GM18499 (cell line): ENCODE data around the gene DIP2B.

ENCODE experiments used
- ATAC-seq: cut with Tn5 transposase; IDR thresholded peaks from one replicate; pipeline ENCODE4 v1.9.1; 2021; ENCODE audit warnings: moderate number of reproducible peaks; ENCODE audit not compliant: insufficient read depth, unreplicated experiment

DIP2B gene

DNA sequence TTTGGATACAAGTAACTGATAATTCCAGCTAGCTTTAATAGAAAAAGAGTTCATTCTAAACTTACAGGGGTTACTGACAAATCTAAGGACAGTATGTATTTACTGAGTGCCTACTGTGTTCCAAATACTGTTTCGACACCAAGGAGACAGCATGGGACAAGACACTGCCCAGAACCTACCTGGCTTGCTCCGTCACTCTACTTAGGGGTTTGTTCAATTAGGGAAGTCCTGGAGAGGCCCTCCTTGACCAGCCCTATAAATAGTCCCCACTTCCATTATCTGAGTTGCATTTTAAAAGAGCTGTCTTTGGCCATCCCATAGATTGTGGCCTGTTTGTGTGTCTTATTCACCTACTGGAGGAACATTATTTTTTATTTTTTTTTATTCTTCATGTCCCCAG is 129.6 kb downstream of the DIP2B start:
- ATAC-seq: no peak

DNA sequence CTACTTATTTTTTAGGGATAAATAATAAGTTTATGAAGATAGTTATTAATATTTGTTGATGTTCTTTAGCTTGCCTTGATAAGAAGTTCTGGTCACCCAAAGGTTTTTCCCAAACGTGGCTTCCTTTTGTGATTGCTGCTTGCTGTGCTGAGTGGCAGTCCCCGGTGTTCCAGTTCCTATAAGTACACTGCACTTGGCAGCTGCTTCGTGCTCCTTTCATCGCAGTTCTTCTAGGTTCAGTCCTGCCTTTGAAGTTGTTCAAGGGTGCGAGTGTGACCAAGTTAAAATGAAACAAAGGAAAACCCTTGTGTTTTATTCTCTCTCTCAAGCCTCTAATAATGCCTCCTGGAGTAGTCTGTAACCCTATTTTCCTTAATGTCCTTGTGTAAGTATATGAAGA is 130.6 kb downstream of the DIP2B start:
- no peak for ATAC-seq

DNA sequence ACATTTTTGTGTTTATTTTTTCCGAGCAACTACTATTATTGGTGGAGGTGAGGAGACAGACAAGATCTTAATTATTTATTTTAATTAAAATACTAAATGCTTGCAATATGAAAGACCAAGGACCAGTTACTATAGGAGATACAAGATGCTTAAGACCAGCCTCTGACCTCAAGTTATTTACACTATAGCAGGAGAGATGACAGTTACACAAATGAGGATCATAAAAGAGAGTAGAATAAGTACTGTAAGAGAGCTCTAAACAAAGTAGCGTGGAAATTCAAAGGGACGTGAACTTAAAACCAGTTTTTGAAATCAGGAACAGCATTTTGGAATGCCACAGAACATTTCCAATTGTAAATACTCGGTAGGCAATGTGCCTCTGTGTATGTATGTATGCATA is 131.1 kb downstream of the DIP2B start:
- no peak for ATAC-seq

DNA sequence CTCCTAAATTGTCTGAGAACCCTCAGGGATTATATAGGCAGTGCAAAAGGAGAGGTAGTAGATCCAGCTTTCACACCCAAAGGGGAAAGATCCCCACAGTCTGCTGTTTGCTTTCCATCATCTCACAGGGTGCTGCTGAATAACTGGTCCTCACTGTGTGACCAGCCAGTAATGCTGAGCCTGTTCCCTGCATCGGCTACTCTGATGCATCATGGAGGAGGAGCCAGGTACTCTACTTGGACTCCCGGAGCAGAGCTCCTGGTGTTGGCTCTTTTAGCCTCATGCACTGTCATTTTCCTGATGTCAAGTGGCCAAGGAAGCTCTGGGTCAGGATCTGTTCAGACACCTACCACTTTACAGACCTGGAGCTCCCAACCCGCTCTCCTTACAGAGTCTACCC is 131.7 kb downstream of the DIP2B start:
- ATAC-seq: no peak

DNA sequence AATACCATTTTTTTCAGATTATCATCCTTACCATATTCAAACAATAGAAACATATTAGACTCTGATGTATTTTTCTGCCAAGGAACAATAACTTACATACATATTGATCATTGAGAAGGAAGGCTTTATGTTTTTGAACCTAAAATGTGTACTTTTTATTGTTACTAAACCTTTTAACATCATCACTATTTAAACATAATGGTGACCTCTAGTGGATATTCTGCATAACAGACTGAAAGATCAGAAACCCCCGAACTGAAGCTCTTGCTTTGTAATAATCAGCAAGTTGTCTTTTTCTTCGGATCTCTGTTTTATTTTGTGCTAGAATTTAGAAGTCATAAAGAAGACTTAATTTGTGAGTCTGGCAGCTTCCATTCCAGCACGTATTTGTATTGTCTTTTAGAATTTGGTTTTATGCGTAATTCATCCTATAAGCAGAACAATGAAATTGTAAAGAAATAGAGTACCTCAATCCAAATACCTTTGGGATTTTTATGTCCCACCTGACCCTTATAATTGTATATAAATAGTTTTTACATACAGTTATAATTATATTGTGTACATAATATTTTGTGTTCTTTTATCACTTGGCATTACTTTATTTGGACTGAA is 133.2 kb downstream of the DIP2B start:
- ATAC-seq: no peak

DNA sequence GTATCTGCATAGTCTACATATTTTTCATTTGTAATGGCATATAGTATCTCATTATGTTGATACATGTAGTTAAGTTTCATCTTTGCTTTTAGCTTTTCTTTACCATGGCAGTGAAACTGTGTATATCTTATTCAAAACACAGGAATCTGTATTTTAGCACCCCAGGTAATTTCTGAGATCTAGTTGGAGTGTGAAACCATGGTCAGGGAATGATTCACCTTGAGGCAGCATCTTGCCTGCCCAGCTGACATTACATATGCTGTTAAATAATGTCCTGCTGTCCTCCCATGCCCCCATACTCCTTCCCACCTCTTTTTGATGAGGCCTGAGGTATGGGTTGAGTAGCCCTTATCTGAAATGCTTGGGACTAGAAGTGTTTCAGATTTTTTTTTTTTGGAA is 133.7 kb downstream of the DIP2B start:
- no peak for ATAC-seq

DNA sequence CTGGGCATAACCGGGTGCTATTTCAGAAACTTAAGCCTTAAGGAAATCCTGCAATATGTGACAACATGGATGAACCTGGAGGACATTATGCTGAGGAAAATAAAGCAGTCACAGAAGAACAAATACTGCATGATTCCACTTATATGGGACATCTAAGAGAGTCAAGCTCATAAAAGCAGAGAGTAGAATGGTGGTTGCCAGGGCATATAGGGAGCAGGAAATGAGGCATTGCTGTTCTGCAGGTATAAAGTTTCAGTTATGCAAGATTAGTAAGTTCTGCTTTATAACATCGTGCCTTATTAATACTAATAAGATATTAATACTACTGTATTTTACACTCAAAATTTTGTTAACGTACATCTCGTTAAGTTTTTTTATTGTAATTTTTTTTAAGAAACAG is 134.9 kb downstream of the DIP2B start:
- no peak for ATAC-seq

DNA sequence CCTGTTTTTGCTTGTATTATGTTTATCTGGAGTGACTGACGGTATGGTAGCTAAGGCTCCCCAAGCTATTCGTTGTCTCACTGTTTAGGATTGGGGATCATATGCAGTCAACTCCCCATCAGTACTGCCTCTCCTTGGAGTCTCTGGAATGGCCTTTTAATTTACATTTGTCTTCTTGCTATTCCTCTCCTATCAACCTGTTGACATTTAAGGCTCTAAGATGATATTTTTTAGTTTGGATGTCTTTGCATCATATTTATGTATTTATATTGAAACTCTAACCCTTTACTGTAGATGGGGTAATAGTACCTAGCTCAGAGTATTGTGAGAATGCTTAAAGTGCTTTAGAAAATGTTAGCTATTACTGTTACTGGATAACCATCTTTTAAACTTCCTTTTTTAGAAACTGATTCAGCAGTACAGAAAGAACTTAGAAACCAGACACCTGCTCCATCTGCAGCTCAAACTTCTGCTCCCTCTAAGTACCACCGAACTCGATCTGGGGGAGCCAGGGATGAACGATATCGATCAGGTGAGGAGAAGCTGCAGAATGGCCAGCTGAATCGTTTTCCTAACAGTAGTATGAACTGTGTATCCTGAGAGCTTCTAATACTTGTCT is 135.6 kb downstream of the DIP2B start:
- ATAC-seq: no peak

DNA sequence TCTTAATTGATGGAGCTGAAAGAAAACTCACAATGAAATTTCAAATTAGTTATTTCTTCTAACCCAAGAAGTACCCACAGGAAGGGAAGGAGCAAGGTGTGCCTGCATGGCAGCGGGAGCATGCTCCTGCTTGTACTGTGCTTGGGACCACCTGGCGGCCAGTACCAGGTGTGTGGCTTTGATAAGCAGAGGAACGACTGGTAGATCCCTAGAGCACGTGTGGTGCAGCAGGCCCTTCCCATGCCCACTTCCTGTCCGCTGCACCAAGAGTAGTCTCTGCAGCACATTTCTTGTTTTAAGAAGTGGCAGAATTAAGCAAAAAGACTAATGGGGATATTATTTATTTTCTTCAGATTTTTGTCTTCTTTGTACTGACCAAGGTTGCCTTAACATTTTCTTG is 136.8 kb downstream of the DIP2B start:
- no peak for ATAC-seq

DNA sequence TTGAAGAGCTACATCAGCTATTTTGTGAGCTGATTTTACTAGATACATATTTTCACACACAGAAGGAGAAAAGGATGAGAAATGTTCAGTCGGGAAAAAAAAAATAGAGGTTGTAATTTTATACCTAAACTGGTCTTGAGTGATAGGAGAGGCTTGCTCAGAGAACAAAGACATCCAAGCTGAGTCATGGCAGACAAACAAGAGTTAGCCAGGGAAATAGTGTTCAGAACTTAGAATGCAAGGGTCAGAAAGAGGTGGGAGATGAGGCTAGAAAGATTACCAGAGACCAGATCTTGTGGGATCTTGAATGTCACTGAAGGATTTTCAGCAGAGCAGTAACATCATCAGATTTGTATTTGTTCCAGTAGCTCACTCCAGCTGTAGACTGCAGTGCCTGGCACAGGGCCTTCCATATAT is 137.3 kb downstream of the DIP2B start:
- no peak for ATAC-seq

DNA sequence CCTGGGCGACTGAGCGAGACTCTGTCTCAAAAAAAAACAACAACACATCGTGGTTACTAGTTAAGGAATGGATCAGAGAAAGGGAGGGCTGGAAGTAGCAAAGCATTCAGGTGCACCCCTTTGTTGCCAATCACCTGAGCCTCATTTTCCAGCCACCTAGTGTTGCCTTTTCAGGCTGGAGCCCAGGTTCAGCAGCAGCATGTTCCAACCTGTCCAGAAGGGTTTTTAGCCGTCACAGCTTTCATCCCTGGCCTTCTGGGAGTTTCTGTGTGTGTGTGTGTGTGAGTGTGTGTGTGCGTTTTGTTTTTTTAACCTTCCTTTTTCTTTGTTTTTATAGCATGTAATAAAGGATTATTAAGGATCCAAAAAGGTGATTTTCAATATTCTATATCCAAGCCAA is 138.0 kb downstream of the DIP2B start:
- no peak for ATAC-seq

DNA sequence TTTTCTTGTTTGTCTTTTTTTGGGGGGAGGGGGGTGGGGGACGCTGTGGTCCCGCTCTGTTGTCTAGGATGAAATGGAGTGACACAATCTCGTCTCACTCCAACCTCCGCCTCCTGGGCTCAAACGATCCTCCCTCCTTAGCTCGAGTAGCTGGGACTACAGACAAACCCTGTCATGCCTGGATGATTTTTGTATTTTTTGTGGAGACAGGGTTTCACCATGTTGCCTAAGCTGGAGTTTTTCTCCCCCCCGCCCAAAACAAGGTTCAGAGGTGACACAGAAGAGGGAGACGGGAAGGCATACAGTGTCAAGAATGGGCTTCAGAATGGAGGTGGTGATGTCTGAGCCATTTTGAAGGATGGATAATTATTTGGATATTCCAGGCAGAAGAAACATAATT is 142.2 kb downstream of the DIP2B start:
- no peak for ATAC-seq

DNA sequence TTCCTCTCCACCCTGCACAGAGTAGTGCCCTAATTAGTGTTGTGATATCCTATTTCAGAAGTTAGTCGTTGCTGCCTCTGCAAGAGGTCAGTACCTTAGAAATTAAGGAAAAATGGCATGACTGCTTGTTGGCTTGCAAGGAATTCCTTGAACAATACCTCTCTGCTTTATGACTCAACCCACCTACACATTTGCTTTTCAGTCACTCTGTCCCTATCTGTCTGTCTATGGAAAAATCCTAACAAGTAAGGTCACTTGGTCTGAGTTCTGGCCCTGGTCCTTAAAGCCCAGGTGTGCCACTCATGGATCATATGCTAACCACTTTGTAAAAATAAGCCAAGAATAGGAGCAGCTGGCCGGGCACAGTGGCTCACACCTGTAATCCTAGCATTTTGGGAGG is 142.7 kb downstream of the DIP2B start:
- no peak for ATAC-seq

DNA sequence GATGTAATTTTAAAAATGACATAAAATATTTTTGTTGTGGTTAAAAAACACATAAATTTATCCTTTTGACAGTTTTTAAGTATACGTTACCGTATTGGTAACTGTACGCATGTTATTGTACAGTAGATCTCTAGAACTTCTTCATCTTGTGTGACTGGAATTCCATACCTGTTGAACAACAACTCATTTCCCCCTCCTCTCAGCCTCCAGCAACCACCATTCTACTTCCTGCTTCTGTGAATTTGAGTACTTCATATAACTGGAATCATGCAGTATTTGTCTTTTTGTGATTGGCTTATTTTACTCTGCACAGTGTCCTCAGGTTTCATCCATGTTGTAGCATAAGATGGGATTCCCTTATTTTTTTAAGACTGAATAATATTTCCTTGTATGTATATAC is 145.5 kb downstream of the DIP2B start:
- ATAC-seq: no peak

DNA sequence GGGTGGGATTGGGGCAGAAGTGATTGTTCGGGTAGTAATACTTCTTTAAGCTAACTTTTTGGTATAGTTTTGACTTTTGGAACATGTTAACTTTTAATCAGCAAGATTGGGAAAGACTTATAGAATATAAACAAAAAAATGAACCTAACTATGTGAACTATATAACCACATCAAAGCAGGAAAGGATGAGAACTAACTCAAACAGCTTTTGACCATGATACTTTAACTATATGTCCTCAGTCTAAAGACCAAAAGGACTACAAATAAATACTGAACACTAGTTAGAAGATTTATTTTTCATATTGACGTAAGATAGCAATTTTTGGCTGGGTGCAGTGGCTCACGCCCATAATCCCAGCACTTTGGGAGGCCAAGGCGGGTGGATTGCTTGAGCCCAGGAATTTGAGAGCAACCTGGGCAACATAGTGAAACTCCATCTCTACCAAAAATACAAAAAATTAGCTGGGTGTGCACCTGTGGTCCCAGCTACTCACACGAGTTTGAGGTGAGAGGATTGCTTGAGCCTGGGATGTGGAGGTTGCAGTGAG is 150.7 kb downstream of the DIP2B start:
- ATAC-seq: no peak

DNA sequence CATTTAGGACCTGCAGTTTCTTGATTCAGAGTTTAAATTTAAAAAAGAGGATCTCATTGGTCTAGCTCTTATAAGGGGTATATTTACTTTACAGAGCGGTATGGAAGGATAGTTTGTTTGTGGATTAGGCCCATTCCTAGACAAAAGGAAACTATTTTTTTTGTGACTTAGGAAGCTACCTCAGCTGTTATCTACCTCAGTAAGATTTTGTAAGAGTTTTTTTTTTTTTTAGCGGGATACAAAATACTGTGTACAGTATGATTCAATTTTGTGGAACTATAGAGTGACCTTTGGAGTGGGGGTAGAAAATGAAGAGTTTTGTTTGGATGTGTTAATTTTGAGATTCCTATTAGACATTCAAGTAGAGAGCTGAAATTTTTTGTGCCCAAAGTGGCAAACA is 154.5 kb downstream of the DIP2B start:
- no peak for ATAC-seq

DNA sequence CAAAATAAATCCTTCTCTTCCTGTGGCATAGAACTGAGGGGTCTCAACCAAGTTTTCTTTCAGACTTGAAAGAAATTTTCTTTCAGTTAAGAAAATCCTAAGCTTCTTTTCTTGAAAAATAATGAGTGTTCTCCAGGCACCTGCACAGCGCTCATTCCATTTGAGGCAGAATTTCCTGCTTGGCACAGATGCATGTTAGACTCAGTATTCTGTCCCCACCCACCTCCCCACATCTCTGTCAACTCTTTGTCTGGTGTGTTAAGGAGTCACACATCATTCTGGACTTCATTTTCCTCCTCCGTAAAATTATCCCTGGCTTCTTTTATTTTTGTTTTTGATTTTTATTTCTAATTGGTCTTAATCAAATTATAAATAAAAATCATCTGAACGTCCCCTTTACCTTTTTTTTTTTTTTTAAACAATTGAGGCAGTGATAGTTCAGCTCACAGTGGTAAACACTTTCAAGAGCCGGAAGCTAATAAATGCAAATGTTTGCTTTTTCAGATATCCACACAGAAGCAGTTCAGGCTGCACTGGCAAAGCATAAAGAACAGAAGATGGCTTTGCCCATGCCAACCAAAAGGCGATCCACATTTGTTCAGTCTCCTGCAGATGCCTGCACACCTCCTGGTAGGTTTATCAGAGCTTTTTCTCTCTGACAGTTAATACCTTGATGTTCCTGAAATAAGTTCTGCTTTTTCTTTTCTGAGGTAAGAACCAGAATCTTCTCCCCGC is 155.1 kb downstream of the DIP2B start:
- no peak for ATAC-seq

DNA sequence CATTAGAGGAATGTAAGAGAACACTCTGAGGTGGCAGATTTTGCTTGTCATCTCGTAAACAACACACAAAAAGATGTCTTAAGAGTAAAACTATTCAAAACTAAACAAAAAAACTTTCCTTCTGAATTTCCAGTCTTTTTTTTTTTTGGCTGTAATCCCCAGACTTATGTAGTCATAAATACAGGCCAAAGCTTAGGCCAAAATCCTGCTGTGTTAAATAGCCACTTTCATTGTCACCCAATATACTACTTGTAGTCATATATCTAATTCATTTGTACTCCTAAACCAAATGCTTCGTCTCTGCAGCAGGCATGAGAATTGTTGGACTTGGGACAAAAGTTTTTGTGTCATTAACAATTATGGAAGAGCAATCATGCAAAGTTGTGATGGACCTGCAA is 155.6 kb downstream of the DIP2B start:
- no peak for ATAC-seq

DNA sequence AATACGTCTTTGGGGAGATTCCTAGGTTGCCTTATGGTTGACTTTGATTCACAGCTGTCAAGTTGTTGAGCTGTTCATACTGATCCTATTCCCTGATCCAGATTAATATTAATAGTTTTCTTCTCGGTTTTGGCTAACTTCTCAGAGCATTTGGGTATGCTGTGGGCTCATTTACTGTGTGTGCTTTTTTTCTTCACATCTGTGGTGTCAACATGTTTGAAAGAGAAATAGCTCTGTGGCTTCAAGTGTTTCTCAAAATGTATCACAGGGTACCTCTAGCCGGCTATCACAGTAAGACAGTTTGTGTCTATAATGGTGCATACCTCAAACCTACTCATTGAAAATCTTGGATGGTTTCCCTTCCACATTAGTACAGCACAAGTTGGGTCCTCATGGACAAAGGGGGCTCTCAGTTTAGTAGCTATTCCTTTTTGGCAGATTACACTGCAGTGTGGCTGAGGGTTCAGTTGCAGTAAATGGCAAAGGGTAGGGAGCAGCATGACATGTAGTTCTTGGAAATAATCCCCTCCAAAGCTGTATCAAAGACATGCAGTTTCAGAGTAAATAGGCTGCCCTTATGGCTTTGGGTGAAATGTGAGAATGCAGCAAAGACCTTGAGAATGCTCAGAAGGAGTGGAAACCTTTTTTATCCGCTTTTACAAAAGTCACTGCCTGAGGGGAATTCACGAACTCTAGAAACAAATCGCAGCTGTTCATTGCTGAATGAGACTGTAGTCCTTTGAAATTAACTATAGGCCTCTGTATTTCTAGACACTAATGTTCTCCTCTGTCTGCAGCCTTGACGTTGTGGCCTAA is 156.7 kb downstream of the DIP2B start:
- no peak for ATAC-seq

DNA sequence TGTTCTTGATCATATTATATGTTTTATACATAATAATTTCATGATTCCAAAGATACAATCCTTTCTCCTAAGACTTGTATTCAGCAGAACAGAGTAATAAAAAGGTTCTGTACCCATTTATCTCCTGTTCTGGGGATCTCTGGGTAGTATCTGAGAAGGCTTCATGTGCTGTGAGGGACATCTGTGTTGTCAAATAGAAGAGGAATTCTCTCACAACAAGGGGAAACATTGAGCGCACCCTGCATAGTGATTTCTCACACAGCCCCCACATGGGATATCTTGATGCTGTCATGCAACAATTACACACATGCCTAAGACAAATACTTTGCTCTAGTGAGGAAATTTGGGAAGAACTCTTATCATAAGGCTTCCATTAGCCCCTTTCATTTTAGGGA is 157.3 kb downstream of the DIP2B start:
- no peak for ATAC-seq

DNA sequence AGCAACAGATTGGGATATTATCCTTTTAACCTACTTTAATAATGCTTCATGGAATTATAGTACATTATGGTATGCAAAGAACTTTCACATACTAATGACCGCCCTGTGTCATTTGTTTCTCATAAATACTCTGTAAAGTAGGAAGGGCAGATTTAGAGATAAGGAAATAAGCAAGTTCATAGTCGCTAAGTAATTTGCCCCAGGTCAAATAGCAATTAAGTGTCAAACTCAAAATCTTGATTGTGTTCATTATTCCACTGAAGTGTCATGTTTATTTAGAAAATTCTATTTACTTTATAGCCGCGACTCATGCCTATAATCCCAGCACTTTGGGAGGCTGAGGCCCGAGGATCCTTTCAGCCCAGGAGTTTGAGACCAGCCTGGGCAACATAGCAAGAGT is 160.4 kb downstream of the DIP2B start:
- ATAC-seq: no peak
